CD4-positive, alpha-beta T cell treated with Interleukin-21 for 1 hour (primary cell): ENCODE measurements around the gene SYF2.

Experiments
- DNase-seq: peaks from one replicate; pipeline ENCODE4 v3.0.0-alpha.2; 2020

SYF2 gene

DNA sequence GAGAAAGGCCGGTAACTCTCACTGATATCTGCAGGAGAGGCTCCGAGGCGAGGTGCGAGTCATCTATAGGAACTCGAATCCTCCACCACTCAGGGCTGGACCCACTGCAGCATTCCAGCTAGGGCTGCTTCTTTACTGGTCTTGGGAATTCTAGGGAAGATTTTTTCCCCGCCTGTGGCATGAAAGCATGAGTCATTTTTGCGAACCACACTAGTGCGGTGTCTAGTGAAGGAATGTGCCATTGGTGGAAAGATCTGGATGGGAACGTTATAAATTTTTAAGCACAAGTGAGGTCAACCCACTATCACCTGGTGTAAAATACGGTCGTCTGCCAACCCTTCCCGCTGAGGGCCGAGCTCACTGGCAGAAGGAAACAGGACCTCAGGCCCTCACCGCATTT, 49.7 kb downstream of the SYF2 start:
- DNase-seq: no peak

DNA sequence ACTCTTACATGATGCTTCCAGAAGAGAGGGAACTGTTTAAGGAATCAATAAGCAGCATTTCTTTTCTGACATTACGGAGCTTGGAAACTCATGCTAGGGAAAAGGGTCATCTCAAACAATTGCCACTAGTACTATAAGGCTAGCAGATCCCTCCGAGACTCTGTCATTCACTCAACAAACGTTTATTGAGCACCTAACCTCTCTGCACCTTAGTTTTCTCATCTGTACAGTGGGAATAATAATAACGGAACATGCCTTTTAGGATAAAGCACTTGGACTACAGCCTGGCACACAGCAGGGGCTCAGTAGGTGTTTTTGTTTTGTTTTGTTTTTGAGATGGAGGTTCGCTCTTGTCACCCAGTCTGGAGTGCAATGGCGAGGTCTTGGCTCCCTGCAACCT, 51.3 kb downstream of the SYF2 start:
- no peak for DNase-seq

DNA sequence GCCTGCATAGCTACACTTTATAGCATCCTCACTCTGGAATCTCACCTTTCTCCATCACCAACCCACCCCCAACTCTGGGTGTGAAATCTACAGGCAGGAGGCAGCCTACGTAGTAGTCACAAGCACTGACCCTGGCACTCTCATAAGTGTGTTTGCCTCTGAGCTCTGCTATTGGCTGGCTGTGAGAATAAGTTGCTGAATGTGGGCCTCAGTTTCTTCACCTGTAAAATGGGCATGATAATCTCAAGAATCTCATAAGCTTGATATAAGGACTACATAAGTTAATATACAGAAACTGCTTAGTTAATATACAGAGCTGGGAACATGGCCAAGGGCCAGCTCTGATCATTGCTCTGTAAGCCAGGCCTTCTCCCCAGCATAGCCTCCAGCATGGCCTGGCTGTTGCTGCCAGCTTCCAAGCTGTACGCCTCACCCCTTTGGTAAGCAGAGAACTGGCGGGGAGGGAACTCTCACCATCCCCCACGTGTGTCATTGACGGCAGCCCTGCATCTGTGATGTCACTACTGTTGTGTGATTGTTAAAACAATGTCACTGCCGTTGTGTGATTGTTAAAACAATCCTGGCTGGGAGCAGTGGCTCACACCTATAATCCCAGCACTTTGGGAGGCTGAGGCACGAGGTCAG, 53.3 kb downstream of the SYF2 start:
- DNase-seq: no peak

DNA sequence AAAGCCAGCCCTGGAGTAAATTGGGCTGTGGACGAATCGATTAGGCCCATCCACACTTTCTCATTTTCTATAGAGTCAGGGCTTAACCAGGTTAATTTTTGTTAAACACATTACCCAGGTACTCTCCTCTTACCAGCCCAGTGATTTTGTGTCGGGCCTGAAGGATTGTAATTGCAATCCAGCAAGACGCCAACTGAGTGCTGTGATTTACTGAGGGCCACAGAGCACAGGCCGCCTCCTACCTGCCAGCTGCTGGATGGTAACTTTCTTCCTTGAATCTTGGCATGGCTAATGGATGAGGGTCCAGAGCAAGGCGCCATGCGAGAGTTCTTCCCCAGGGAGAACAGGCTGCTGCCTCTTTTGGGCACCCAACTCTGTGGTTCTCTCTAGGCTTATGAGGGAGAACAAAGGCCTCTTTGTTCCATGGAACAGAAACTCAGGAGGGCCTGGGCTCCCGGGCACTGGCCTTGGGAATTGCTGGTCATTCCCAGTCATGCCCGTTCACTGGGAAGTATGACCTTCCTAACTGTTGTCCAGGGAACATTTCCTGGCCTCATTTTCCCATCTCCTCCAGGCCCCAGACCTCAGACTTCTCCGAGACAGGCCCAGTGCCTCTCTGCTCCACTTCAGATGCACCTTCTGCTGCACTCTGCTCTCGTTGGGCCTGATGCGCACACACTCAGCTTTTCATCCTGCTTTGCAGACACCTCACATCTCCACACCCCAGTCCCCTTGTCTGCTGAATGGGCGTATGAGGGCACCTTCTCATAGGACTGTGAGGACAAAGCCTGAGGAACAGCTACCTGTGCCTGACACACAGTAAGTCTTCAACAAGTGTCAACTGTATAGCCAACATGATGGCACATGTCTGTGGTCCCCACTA, 57.3 kb downstream of the SYF2 start:
- DNase-seq: no peak

DNA sequence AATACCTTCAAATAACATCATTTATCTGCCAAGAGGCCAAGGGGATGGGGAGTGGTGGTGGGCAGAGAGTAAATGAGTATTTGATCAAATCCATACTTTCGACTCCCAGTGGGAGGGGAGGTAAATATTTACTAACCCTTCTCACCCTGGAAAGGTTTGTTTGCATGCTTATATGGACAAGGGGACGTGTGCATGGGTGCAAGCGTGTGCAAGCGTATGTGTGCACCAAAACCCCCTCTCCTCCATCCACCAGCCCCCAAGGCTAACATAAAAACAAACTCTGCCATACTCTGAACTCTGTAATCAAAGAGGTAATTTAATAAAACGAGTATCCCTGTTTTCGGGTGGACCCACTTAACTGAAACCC, 58.0 kb downstream of the SYF2 start:
- no peak for DNase-seq

DNA sequence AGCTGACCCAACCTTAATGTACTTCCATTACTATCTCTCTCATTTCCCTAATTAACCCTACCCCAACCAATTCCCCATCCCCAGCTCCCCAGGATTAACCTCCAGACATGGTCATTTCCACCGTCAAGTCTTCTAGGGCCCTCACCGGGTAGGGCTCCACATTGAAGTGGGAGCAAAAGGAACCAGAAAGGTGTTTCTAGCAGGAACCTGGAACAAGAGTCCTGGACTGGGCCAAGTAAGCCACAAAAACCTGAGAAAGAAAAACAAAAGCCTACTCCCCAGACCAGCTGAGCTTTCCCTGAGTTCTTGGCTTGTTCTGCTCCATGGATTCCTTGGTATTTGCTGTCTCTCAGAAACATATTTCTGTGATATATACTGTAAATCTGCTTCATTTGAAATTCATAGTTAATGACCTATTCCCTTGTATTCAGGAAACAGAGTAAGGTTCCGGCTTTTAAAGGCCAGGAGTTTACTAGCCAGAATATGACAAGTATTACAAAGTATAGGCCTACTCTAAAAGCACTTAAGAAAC, 58.4 kb downstream of the SYF2 start:
- no peak for DNase-seq
